Cardiac muscle cell (in vitro differentiated cells and primary cell): Measurements from ENCODE around the gene TJP1. TPM values are rescaled to one million over a fixed set of nuclear protein-coding genes. Genes with fewer than 3 reads are reported as not detected.

Experiments
- DNase-seq, 2 donors: peaks; one replicate each; pipeline versions ENCODE4 v3.0.0 to v3.0.0-alpha.2; 2010 to 2017; ENCODE audit warnings: low read depth in 1 of 2, low spot score in 1 of 2
- H3K27ac ChIP-seq: fragments of 200-600 bp; sonication (generic); 2 replicates; pipeline ENCODE4 v1.5.1; 2016
- H3K27me3 ChIP-seq: fragments of 200-600 bp; sonication (generic); 2 replicates; pipeline ENCODE4 v1.6.0; 2016; ENCODE audit warnings: control low read depth
- H3K36me3 ChIP-seq: fragments of 200-600 bp; sonication (generic); 2 replicates; pipeline ENCODE4 v1.5.1; 2016; ENCODE audit warnings: control low read depth
- H3K4me1 ChIP-seq: fragments of 200-600 bp; sonication (generic); 2 replicates; pipeline ENCODE4 v1.8.1; 2017; ENCODE audit warnings: low read depth, mild to moderate bottlenecking, mixed run types
- H3K4me3 ChIP-seq: fragments of 200-600 bp; sonication (generic); 2 replicates; pipeline ENCODE4 v1.5.1; 2016; ENCODE audit warnings: mild to moderate bottlenecking
- H3K9me3 ChIP-seq: fragments of 200-600 bp; sonication (generic); 2 replicates; pipeline ENCODE4 v1.5.1; 2017; ENCODE audit warnings: low read depth, mild to moderate bottlenecking, control low read depth
- CTCF ChIP-seq: IDR thresholded peaks from 2 replicates; pipeline ENCODE4 v1.5.1; 2012; ENCODE audit warnings: low read depth, mild to moderate bottlenecking, low read length
- polyA plus RNA-seq: library from polyadenylated mRNA; unstranded; fragments of >200 nt; fragmentation: Nextera tagmentation; extraction: Ambion mirVana; gene quantifications from 2 replicates; pipeline ENCODE4 v1.2.1, GENCODE V29; 2016
- total RNA-seq: library from RNA; depleted of rRNA; stranded (reverse); fragments of >200 nt; gene quantifications from 2 replicates; pipeline ENCODE4 v1.2.3, GENCODE V29; 2016

TJP1 gene
- total and polyA plus RNA-seq, 2 experiments from 2014 or later = 66.6 to 93.9 TPM

GRCh38 chr15:29753506-29753905, 68.8 kb downstream of the TJP1 start:
- Histone ChIP-seq H3K27ac (no peak overlapping the region), H3K36me3 (peaks cover 17% of the 10 kb centered on the region), H3K9me3 (no peaks in the 10 kb centered on the region), H3K4me3 (no peak overlapping the region), H3K27me3 (no peaks in the 10 kb centered on the region), H3K4me1 (peaks cover 16% of the 10 kb centered on the region)
- TF ChIP-seq CTCF = no peak
- no peak for DNase-seq

- Histone ChIP-seq H3K27ac (peak overlapping the region; percentile 35), H3K4me1 (no peaks in the 10 kb centered on the region), H3K36me3 (peaks cover 15% of the 10 kb centered on the region), H3K4me3 (no peak overlapping the region), H3K27me3 (no peaks in the 10 kb centered on the region), H3K9me3 (no peaks in the 10 kb centered on the region)
- TF ChIP-seq CTCF = no peak
- DNase-seq = peak in 1 of 2 donors; percentile 47
Measured at GRCh38 chr15:29750754-29751153, 71.5 kb downstream of the TJP1 start.

- Histone ChIP-seq H3K4me3 (no peak overlapping the region), H3K36me3 (peaks cover 11% of the 10 kb centered on the region), H3K4me1 (no peaks in the 10 kb centered on the region), H3K27me3 (no peaks in the 10 kb centered on the region), H3K27ac (peak overlapping the region; percentile 26), H3K9me3 (no peaks in the 10 kb centered on the region)
- DNase-seq = no peak
- no peak for TF ChIP-seq CTCF
Measured at GRCh38 chr15:29749365-29750086, 72.7 kb downstream of the TJP1 start.

- peak; percentile 48 for TF ChIP-seq CTCF
- H3K9me3 ChIP-seq = no peaks in the 10 kb centered on the region
- peak in 1 of 2 donors; percentile 46 for DNase-seq
- H3K27me3 ChIP-seq = no peaks in the 10 kb centered on the region
- H3K27ac ChIP-seq = no peak overlapping the region
- H3K4me3 ChIP-seq = no peak overlapping the region
- peaks cover 9% of the 10 kb centered on the region for H3K36me3 ChIP-seq
- H3K4me1 ChIP-seq = no peaks in the 10 kb centered on the region
Measured at GRCh38 chr15:29747837-29748417, 74.3 kb downstream of the TJP1 start.

GRCh38 chr15:29743475-29743874, 78.8 kb downstream of the TJP1 start:
- Histone ChIP-seq H3K36me3 (peaks cover 32% of the 10 kb centered on the region), H3K4me1 (no peaks in the 10 kb centered on the region), H3K27me3 (no peaks in the 10 kb centered on the region), H3K4me3 (no peak overlapping the region), H3K27ac (no peak overlapping the region), H3K9me3 (no peaks in the 10 kb centered on the region)
- DNase-seq = no peak
- no peak for TF ChIP-seq CTCF
